A549 (cell line): ENCODE data around the gene RCE1.

Experiments used
- CBX8 ChIP-seq: fragments of 200-600 bp; sonication (generic); IDR thresholded peaks from 2 replicates; pipeline ENCODE4 v1.6.1; 2016
- CEBPB ChIP-seq, 2 experiments: fragments of >200 bp in 1 of 2; sonication (Bioruptor Twin) in 1 of 2; formaldehyde crosslinking in 1 of 2; IDR thresholded peaks; 2 replicates each; pipeline ENCODE4 v1.6.1; 2012 to 2016
- CTCF ChIP-seq: fragments of >200 bp; sonication (Bioruptor Twin); formaldehyde crosslinking; IDR thresholded peaks from 3 replicates; pipeline ENCODE4 v1.5.1; 2016
- EP300 ChIP-seq, 2 experiments: fragments of >200 bp; sonication (Bioruptor Twin); formaldehyde crosslinking; IDR thresholded peaks; 2 replicates in 1 of 2; 3 replicates in 1 of 2; pipeline ENCODE4 v1.6.1; 2016 to 2017
- MAX ChIP-seq: IDR thresholded peaks from 2 replicates; pipeline ENCODE4 v1.6.1; 2012
- NFE2L2 ChIP-seq: fragments of 150-350 bp; conservative IDR thresholded peaks from 2 replicates; pipeline ENCODE4 v1.6.1; 2014; ENCODE audit warnings: low read length
- POLR2A ChIP-seq: IDR thresholded peaks from 2 replicates; pipeline ENCODE4 v1.6.1; 2012; ENCODE audit warnings: mild to moderate bottlenecking, low read length
- RFX5 ChIP-seq: fragments of 450-650 bp; IDR thresholded peaks from 2 replicates; pipeline ENCODE4 v1.7.1; 2014; ENCODE audit warnings: antibody characterized with exemption, mild to moderate bottlenecking, moderate library complexity
- SMC3 ChIP-seq: fragments of >200 bp; sonication (Bioruptor Twin); formaldehyde crosslinking; IDR thresholded peaks from 3 replicates; pipeline ENCODE4 v1.6.1; 2018; ENCODE audit warnings: inconsistent platforms
- TP53 ChIP-seq: fragments of 250-450 bp; sonication (Bioruptor Pico); IDR thresholded peaks from 2 replicates; pipeline ENCODE4 v1.5.0; 2021; ENCODE audit warnings: mild to moderate bottlenecking, moderate library complexity

GRCh38 chr11:66884443-66884842, 41.2 kb downstream of the RCE1 start:
- no peak for TF ChIP-seq CTCF
- TF ChIP-seq POLR2A: no peak
- no peak for TF ChIP-seq MAX
- no peak for TF ChIP-seq EP300 (IDR thresholded peaks at IDR 0.05)
- no peak for TF ChIP-seq CEBPB (IDR thresholded peaks at IDR 0.05)
- TF ChIP-seq RFX5: no peak
- no peak for TF ChIP-seq SMC3
- no peak for TF ChIP-seq NFE2L2
- TF ChIP-seq TP53 (CRISPR knock-in tag): no peak
- no peak for TF ChIP-seq CBX8
